ENCODE measurements around the gene P3H3.
A peak's percentile ranks its signal among the peaks of the same experiment; 100 is the strongest.
"Not testable (repeated sequence)": the region's sequence is repeated elsewhere in the genome, so short reads cannot be mapped to it uniquely, and the experiment has no call there.

The P3H3 gene

DNA sequence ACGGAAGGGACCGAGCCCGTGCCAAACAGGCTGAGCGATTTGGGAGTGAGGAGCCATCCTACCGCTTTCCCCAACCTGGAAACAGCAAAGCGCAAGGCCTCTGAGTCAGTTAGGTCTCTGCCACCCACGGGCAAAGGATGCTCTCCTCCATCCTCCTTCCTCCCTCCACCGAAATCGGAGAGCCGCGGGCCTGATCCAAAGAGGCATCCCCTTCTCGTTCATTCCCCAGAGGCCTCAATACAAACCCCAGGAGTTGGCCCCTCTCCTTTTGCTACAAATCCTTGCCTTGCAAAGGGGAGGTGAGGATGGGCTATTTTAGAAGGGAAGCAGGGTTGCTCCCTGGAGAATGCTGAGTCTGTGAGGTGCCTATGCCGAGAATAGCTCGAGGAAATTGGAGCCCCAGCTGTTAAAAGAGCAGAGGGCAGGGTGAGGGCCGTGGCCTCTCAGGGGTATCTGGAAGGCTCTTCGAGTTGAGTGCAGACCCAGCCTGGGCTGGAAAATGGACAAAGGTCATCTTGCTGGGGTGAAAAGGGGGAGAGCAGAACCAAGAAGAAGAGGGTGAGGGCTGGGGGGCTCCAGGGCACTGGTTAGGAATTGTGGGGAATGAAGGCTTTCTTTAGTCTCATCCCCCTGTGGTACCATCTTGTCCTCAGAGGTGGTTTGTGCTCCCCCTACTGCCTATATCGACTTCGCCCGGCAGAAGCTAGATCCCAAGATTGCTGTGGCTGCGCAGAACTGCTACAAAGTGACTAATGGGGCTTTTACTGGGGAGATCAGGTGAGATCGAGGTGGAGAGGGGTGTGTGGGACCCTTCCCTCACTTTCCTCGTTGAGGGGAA, 40.2 kb downstream of the P3H3 start:
- DNase-seq = peak; percentile 28

DNA sequence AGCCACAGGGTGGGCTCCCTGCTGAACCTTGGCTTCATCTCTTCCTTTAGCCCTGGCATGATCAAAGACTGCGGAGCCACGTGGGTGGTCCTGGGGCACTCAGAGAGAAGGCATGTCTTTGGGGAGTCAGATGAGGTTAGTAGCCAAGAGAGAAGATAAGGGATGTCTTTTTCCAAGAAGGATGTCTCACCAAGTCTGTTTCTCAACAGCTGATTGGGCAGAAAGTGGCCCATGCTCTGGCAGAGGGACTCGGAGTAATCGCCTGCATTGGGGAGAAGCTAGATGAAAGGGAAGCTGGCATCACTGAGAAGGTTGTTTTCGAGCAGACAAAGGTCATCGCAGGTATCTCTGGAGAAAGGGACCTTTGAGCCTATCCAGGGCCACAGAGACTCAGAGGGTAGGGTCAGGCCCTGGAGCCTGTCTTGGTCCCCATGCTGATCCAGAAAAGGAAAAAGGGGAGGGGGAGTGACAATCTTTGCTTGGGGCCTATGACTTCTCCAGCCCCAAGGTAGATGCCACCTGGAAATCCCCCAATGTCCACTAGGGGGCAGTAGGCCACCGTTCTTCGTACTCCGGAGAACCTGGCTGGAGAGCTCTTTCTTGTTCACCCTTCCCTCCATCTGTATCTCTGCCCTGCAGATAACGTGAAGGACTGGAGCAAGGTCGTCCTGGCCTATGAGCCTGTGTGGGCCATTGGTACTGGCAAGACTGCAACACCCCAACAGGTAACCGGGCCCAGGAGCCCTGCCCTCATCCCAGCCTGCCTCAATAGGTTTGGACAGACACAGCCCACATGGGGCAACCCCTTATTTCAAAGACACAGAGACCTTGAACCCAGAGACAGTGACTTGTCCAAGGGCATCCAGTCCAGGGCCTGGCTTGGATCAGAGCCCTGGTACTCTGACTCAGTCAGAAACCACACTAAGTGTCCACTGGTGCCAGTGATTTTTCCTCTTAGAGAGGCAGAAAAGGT, 41.1 kb downstream of the P3H3 start:
- DNase-seq = peak; percentile 82

DNA sequence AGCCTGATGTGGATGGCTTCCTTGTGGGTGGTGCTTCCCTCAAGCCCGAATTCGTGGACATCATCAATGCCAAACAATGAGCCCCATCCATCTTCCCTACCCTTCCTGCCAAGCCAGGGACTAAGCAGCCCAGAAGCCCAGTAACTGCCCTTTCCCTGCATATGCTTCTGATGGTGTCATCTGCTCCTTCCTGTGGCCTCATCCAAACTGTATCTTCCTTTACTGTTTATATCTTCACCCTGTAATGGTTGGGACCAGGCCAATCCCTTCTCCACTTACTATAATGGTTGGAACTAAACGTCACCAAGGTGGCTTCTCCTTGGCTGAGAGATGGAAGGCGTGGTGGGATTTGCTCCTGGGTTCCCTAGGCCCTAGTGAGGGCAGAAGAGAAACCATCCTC, 42.1 kb downstream of the P3H3 start:
- DNase-seq = not testable (repeated sequence)

DNA sequence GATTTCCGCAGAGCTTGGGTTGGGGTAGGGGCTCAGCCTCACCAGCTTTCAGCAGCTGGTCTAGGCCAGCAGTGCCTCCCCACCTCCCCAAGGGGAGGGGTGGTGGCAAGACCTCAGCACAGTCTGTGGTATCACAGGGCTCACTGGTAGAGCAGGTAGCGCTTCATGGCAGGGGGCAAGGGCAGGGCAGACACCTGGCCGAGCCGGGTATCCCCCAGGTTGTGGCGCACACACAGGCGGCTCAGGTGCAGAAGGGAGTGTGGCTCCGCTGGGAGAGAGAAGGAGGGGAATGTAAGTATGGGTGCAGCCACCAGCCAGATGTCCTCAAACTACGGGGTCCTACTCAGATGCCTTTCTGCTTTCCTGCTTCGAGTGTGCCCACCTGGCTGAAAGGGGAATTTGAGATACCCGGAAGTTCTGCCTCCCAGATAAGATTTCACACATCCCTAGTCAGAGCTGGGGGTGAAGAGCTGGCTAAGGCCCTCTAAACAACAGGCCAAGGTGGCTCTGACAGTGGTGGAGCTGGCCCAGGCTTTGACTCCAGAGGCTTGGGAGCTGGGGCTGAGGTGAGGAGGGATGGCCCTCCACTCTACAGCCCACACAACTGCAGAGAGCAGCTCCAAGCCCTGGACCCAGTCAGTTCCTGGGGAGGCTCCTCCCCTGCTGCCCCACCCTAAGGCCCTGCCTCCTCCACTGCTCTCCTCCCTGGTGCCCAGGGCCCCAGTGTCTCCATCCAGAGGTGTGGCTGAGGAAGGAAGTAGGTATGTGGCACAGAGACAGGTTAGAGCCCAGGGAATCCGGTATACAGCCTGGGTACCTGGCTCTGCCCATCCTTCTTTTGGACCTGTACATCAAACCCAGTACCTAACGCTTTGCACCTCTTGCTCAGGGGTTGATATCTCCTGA, 43.1 kb downstream of the P3H3 start:
- peak; percentile 58 for DNase-seq

DNA sequence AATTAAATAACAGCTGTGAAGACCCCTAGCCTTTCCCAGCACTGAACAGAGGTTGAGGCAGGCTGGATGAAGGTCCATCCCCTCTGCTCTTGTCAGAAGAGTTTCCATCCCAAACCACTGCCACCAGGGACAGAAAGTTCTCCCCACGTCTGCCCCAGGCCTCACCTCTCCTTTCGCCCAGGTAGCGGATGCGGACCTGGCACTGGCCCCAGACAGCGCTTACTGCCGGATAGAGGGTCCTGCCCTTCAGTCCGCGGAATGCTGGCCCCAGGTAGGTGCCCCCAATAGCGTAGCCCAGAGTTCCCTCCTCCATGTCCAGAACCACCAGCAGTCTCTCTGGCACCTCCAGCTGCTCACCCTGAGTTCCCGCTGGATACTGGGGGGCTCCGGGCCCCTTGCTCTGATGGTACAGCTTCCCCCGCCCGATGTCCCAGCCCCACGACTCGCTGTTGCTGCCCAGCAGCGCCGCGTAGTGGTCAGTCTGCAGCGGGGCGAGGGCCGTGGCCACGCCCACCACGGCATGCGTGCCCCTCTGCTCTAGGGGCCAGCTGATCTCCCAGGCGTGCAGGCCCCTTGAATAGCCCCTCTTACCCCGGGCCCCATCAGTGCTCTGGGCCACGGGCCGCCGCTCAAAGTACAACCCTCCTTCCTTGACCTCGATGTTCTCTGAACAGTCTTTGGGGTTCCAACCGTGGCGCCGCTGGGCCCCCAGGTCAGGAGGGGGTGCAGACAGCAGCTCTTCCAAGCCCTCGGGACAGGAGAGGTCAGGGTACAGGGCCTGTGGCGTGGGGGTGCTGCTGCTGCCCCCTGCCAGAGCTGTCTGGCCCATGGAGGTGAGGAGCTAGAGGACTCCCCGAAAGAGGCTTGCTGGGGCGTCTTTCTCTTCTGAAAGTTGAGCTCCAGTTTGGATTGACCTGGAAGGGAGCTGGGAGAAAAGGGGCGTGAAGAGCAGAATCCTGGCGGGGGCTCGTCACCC, 44.2 kb downstream of the P3H3 start:
- peak; percentile 85 for DNase-seq

DNA sequence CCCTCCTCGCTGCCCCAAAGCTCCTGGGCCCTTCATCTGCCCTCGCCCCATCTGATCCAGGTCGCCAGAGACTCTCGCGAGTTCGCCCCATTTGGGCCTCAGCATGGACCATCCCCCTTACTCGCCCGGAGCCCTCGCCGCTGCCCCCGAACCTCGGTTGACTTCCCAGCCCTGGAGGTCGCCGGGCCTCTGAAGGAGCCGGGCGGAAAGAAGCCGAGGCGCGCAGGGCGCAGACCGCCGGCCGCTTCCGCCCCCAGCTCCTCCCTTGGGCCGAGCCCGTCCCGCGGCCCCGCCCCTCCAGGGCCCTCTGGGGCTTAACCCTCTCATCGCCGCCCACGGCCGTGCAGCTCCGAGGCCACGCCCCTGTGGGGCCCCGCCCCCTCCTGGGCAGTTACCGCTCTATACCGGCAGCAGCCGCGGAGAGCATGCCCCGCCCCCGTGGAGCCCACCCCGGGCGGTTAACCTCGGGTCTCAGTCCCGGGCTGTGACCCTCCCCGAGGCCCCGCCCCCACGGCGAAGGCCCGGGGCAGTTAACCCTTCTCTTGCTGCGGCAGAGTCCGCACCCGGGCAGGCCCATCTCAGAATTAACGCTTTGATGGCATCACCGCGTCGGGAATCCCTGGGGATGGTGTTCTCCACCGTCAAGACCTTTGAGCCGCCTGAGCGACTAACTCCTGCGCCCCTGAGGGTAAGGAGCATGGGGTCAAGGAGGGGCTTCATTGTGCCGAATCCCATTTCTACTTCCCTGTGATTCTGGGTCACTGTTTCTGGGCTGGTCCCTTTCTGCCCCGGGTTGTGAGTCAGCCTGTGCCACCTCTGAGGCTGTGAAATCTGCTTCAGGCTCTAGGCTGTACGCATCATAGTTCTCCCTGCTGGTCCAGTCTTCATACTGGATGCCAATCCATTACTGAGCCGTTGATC, 45.1 kb downstream of the P3H3 start, which contains the start of gene SPSB2:
Gene SPSB2, minus strand, starts transcription at position 210 of the 921 bp plus-strand sequence. CDS start 402 bp downstream, outside the sequence.
- DNase-seq = peak; percentile 98

DNA sequence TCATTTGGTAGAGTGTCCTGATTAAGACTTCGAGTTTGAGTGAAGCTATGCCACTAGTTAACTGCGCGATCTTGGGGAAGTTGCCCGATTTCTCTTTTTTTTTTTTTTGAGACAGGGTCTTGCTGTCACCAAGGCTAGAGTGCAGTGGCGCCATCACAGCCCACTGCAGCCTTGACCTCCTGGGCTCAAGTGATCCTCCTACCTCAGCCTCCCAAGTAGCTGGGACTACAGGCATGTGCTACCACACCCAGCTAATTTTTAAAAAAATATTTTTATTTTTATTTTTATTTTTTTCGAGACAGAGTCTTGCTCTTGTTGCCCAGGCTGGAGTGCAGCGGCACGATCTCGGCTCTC, 45.8 kb downstream of the P3H3 start:
- DNase-seq = not testable (repeated sequence)

DNA sequence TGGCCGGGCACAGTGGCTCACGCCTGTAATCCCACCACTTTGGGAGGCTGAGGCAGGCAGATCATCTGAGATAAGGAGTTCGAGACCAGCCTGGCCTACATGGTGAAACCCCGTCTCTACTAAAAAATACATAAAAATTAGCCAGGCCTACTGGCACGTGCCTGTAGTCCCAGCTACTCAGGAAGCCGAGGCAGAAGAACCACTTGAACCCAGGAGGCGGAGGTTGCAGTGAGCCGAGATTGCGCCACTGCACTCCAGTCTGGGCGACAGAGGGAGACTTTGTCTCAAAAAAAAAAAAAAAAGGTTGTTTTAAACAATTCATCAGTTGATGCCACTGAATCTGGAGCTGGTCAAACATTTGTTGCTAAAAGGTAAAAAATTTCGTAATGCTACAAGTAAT, 51.6 kb downstream of the P3H3 start:
- not testable (repeated sequence) for DNase-seq

DNA sequence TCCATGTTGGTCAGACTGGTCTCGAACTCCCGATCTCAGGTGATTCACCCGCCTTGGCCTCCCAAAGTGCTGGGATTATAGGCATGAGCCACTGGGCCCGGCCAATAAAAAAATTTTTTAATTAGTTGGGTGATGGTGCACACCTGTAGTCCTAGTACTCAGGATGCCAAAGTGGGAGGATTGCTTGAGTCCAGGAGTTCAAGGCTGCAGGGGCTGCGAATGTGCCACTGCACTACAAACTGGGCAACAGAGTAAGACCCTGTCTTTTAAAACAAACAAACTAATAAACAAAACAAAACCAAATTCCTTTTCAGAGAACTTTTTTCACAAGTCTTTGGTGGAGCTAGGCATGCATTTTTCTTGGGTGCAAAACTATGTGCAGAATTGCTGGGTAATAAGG, 55.0 kb downstream of the P3H3 start:
- DNase-seq = no peak

DNA sequence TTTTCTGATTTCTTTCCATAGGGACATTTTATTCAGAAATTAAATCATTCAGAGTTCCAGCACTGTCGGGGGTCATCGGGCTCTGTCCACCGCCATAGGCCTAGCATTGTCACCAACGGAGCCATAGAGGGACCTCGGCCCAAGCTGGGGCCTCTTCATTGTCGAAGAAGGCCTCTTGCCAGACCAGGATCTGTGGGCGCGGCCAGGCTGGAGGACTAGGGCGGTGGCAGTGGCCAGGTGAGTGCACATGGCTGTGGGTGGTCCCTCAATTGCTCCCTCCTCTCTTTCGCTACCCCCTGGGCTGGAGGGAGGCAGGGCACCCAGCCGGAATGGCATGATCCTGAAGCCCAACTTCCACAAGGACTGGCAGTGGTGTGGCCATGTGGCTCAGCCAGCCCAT, 55.5 kb downstream of the P3H3 start:
- no peak for DNase-seq

DNA sequence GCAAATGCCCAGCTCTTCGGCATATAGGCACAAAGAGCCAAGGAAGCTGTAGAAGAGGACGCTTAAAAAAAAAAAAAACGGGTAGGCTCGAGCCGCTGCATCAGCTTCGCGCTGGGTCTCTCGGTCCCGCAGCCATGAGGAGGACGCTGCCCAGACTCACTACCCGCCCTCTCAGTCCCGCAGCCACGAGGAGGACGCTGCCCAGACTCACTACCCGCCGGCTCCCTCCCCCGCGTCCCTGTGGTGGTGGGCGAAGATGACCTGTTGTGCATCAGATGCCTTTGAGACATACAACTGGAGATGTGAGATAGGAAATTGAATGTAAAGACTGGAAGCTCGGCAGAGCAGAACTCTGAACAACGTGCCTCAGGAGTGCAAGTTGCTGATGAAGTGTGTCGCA, 56.3 kb downstream of the P3H3 start:
- no peak for DNase-seq

DNA sequence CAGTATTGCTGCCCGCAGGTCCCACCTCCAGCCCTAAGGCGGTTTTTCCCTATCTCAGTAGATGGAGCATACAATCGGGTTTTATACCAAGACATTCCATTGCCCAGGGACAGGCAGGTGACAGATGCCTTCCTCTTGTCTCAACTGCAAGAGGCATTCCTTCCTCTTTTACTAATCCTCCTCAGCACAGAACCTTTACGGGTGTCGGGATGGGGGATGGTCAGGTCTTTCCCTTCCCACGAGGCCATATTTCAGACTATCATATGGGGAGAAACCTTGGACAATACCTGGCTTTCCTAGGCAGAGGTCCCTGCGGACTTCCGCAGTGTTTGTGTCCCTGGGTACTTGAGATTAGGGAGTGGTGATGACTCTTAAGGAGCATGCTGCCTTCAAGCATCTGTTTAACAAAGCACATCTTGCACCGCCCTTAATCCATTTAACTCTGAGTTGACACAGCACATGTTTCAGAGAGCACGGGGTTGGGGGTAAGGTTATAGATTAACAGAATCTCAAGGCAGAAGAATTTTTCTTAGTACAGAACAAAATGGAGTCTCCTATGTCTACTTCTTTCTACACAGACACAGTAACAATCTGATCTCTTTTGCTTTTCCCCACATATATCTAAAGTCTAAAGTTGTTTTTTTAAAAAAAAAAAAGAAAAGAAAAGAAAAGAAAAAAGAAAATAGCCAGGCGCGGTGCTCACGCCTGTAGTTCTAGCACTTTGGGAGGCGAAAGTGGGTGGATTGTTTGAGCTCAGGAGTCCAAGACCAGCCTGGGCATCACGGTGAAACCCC, 58.2 kb downstream of the P3H3 start:
- DNase-seq = not testable (repeated sequence)

DNA sequence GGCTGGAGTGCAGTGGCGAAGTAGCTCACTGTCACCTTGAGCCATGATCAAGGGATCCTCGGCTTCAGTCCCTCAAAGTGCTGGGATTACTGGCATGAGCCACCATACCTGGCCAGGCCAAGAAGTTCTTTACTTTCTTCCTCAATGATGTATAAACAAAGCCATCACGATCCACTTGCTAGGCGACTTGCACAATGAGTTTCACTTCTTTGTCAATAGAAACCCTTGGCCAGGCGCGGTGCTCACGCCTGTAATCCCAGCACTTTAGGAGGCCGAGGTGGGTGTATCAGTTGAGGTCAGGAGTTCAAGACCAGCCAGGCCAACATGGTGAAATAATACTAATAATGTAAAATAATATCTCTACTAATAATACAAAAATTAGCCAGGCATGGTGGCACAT, 59.3 kb downstream of the P3H3 start:
- DNase-seq = no peak

DNA sequence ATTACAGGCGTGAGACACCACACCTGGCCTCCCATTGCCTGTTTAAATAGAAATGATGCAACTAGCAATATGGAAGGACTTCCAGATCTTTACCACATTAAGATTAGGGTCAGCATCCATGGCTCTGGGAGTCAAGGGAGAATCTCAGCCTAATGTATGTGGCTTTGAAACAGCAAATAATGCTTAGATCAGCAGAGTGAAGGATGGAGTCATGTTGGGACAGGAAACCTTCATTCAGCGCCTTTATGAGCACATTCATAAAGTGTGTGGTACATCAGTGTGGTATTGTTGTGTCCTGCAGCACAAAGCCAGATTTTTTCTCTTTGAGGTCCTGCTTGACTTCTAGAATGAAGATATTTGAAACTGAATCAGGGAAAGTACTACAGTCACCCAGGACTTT, 60.2 kb downstream of the P3H3 start:
- no peak for DNase-seq

DNA sequence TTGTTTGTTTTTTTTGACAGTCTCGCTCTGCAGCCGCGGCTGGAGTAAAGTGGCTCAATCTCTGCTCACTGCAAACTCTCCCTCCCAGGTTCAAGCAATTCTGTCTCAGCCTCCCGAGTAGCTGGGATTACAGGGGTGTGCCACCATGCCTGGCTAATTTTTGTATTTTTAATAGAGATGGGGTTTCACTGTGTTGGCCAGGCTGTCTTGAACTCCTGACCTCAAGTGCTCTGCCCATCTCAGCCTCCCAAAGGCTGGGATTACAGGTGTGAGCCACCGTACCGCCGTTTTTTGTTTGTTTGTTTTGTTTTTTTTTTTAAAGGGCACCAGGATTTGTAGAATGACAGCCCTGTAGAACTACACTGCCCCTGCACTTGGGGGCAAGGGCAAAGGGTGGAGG, 60.6 kb downstream of the P3H3 start:
- not testable (repeated sequence) for DNase-seq
